SK-N-SH (cell line): Measurements from ENCODE around the gene PSMA3. TPM values are rescaled to one million over a fixed set of nuclear protein-coding genes. Genes with fewer than 3 reads are reported as not detected.
A peak's percentile ranks its signal among the peaks of the same experiment; 100 is the strongest.

Experiments
- CTCF ChIA-PET: fragments of 300-600, 350-600 bp; formaldehyde crosslinking; extraction: SDS; loops from one replicate; lab custom pipeline; 2021; lab: Yijun Ruan, JAX
- POLR2A ChIA-PET: fragments of 350-600 bp; sonication (Branson Sonifier 250); formaldehyde crosslinking; extraction: SDS; loops from one replicate; lab custom pipeline; 2020; ENCODE audit warnings: antibody characterized with exemption, inconsistent platforms; lab: Yijun Ruan, JAX
- DNase-seq: peaks from one replicate; pipeline ENCODE4 v3.0.0; 2012
- H2AFZ ChIP-seq: fragments of 200-600 bp; sonication (generic); 2 replicates; pipeline ENCODE4 v1.8.1; 2016; ENCODE audit warnings: antibody characterized with exemption, mild to moderate bottlenecking, low read depth
- H3F3A ChIP-seq: fragments of 200-600 bp; sonication (generic); replicated peaks from 2 replicates; pipeline ENCODE3; 2016; ENCODE audit warnings: antibody characterized with exemption, mild to moderate bottlenecking; ENCODE audit not compliant: insufficient read depth
- H3K27ac ChIP-seq, 2 experiments: fragments of 200-500 bp in 1 of 2; fragments of 200-600 bp in 1 of 2; sonication (Bioruptor generic) in 1 of 2; sonication (generic), shearing (Covaris generic) in 1 of 2; 2 replicates each; pipeline versions ENCODE4 v1.5.1 to v1.6.1; 2014 to 2016; ENCODE audit warnings: low read depth in 2 of 2, inconsistent platforms in 1 of 2, low read length in 1 of 2, mild to moderate bottlenecking in 1 of 2, mixed read lengths in 1 of 2
- H3K27me3 ChIP-seq: fragments of 200-600 bp; sonication (generic), shearing (Covaris generic); 2 replicates; pipeline ENCODE4 v1.6.1; 2016; ENCODE audit warnings: mixed run types; ENCODE audit not compliant: insufficient read depth
- H3K36me3 ChIP-seq, 2 experiments: fragments of 200-500 bp in 1 of 2; fragments of 200-600 bp in 1 of 2; sonication (Bioruptor generic) in 1 of 2; sonication (generic) in 1 of 2; replicated peaks in 1 of 2; 2 replicates each; pipeline versions ENCODE3 to v1.5.1; 2014 to 2016; ENCODE audit warnings: low read length in 1 of 2, mild to moderate bottlenecking in 1 of 2; ENCODE audit not compliant: insufficient read depth in 2 of 2, control insufficient read depth in 1 of 2
- H3K4me1 ChIP-seq, 2 experiments: fragments of 200-500 bp in 1 of 2; fragments of 200-600 bp in 1 of 2; sonication (Bioruptor generic) in 1 of 2; sonication (generic), shearing (Covaris generic) in 1 of 2; 2 replicates each; pipeline versions ENCODE4 v1.5.1 to v1.6.1; 2014 to 2016; ENCODE audit warnings: low read depth in 1 of 2, low read length in 1 of 2, mixed run types in 1 of 2; ENCODE audit not compliant: insufficient read depth in 2 of 2, control insufficient read depth in 1 of 2
- H3K4me2 ChIP-seq: fragments of 200-600 bp; sonication (generic), shearing (Covaris generic); 2 replicates; pipeline ENCODE4 v1.6.1; 2017; ENCODE audit warnings: mixed run types
- H3K4me3 ChIP-seq, 2 experiments: fragments of 200-500 bp in 1 of 2; fragments of 200-600 bp in 1 of 2; sonication (Bioruptor generic) in 1 of 2; sonication (generic), shearing (Covaris generic) in 1 of 2; 2 replicates each; pipeline versions ENCODE4 v1.5.1 to v1.8.1; 2014 to 2016; ENCODE audit warnings: low read depth in 2 of 2, inconsistent platforms in 1 of 2, low read length in 1 of 2, mild to moderate bottlenecking in 1 of 2, mixed read lengths in 1 of 2, moderate library complexity in 1 of 2
- H3K79me2 ChIP-seq: fragments of 200-600 bp; sonication (generic); 2 replicates; pipeline ENCODE4 v1.8.1; 2017; ENCODE audit warnings: mild to moderate bottlenecking; ENCODE audit not compliant: insufficient read depth
- H3K9ac ChIP-seq: fragments of 200-600 bp; sonication (generic); 2 replicates; pipeline ENCODE4 v1.6.1; 2017; ENCODE audit warnings: mixed run types
- H3K9me2 ChIP-seq: fragments of 200-600 bp; sonication (generic); 2 replicates; pipeline ENCODE4 v1.6.1; 2017; ENCODE audit warnings: mixed run types
- H3K9me3 ChIP-seq: fragments of 200-600 bp; sonication (generic); 2 replicates; pipeline ENCODE4 v1.6.1; 2017; ENCODE audit warnings: mixed run types, mild to moderate bottlenecking, moderate library complexity
- H4K20me1 ChIP-seq: fragments of 200-600 bp; sonication (generic); 2 replicates; pipeline ENCODE4 v1.6.1; 2017; ENCODE audit warnings: mild to moderate bottlenecking, mixed run types; ENCODE audit not compliant: insufficient read depth
- EP300 ChIP-seq, 2 experiments: IDR thresholded peaks; 2 replicates each; pipeline versions ENCODE4 v1.4.0 to v1.6.1; 2012; ENCODE audit warnings: borderline replicate concordance in 1 of 2, low read depth in 1 of 2, low read length in 1 of 2
- EZH2phosphoT487 ChIP-seq: fragments of 200-600 bp; sonication (generic); IDR thresholded peaks from 2 replicates; pipeline ENCODE4 v1.6.1; 2017; ENCODE audit warnings: low read depth, mixed run types, mild to moderate bottlenecking, antibody characterized with exemption, moderate library complexity, borderline replicate concordance
- FOXJ3 ChIP-seq: sonication (generic); formaldehyde crosslinking; IDR thresholded peaks from 2 replicates; pipeline ENCODE4 v1.5.1; 2020; ENCODE audit warnings: mild to moderate bottlenecking, missing genetic modification reagents
- GATA2 ChIP-seq: sonication (generic); formaldehyde crosslinking; IDR thresholded peaks from 2 replicates; pipeline ENCODE4 v1.5.0; 2020; ENCODE audit warnings: mild to moderate bottlenecking, missing genetic modification reagents
- JUND ChIP-seq: IDR thresholded peaks from 2 replicates; pipeline ENCODE4 v1.4.0; 2012
- MAX ChIP-seq: IDR thresholded peaks from 2 replicates; pipeline ENCODE4 v1.4.0; 2012; ENCODE audit warnings: low read depth
- MEF2A ChIP-seq: IDR thresholded peaks from 2 replicates; pipeline ENCODE4 v1.4.0; 2012; ENCODE audit warnings: low read depth, borderline replicate concordance
- PBX3 ChIP-seq: IDR thresholded peaks from 2 replicates; pipeline ENCODE4; 2012
- REST ChIP-seq: IDR thresholded peaks from 2 replicates; pipeline ENCODE4 v1.6.1; 2012; ENCODE audit warnings: mild to moderate bottlenecking, low read depth, low read length, moderate library complexity
- RFX5 ChIP-seq: IDR thresholded peaks from 2 replicates; pipeline ENCODE4 v1.6.1; 2012; ENCODE audit warnings: mild to moderate bottlenecking, improper control_type of control experiment, low read length
- TCF12 ChIP-seq: IDR thresholded peaks from 2 replicates; pipeline ENCODE4 v1.4.0; 2012
- WGBS: methylation state at CpG from one replicate; pipeline ENCODE4 v1.1.6; 2017; ENCODE audit warnings: low lambda C conversion rate; 5-methylcytosine and 5-hydroxymethylcytosine counted together
- polyA plus RNA-seq, 3 experiments: library from polyadenylated mRNA; depleted of rRNA; stranded (reverse); fragments of >200 nt; gene quantifications; 2 replicates each; pipeline ENCODE4 v1.2.3, GENCODE V29; 2012

PSMA3 gene
- polyA plus RNA-seq, 1 of the 3 experiments (the other 2 are of a cell fraction) = 203 TPM

- DNase-seq = no peak
- peaks cover 72 to 92% of the 10 kb centered on the region in 2 experiments for H3K36me3 ChIP-seq
- TF ChIP-seq MAX (no peak), RFX5 (no peak), EP300 (IDR thresholded peaks at IDR 0.05; ENCODE audit: borderline replicate concordance in 1 of 2, low read depth in 1 of 2, low read length in 1 of 2) (peak in 1 of 2 experiments; percentile 14; a peak in 1 of 4 replicates), FOXJ3 (no peak), TCF12 (peak; percentile 55), PBX3 (peak; percentile 31; the same call in 1 of the 2 replicates), JUND (no peak)
- TF ChIP-seq, all 33 proteins: peak for 3
- Histone ChIP-seq H4K20me1 (peaks cover 27% of the 10 kb centered on the region), H3F3A (peaks cover 9% of the 10 kb centered on the region), H3K9ac (no peak overlapping the region), H3K9me3 (no peaks in the 10 kb centered on the region), H2AFZ (no peak overlapping the region), H3K4me2 (no peak overlapping the region), H3K27ac (peak overlapping the region; percentile 34 to 83; a peak in 3 of 4 replicates), H3K4me3 (no peak overlapping the region), H3K79me2 (peaks cover 100% of the 10 kb centered on the region), H3K9me2 (no peaks in the 10 kb centered on the region), H3K27me3 (no peaks in the 10 kb centered on the region), H3K4me1 (peaks cover 3 to 9% of the 10 kb centered on the region in 2 experiments; a peak in 3 of 4 replicates)
- 47% methylated on average over 3 of the region's 3 CpGs for WGBS
- CTCF ChIA-PET = no interaction called here
- POLR2A ChIA-PET = no interaction called here
These were observed 43.6 kb downstream of the PSMA3 start for GRCh38 chr14:58288106-58288792.

GRCh38 chr14:58291646-58292045 lies 47.0 kb downstream of the PSMA3 start:
- peaks cover 57 to 90% of the 10 kb centered on the region in 2 experiments for H3K36me3 ChIP-seq

More at GRCh38 chr14:58291646-58292045, 47.0 kb downstream of the PSMA3 start:
- no peak overlapping the region for H2AFZ ChIP-seq
- no peak overlapping the region for H3K4me3 ChIP-seq
- no peaks in the 10 kb centered on the region for H3K9me3 ChIP-seq
- H3K4me2 ChIP-seq = no peak overlapping the region
- H3K27me3 ChIP-seq = no peaks in the 10 kb centered on the region
- no peaks in the 10 kb centered on the region for H3F3A ChIP-seq
- ChIA-PET CTCF (interaction anchor here (1.6 kb wide), 1 partner anchor 104 kb away, joined by 3 read pairs; the partner anchor contains the start of gene TOMM20L), POLR2A (no interaction called here)
- H3K79me2 ChIP-seq = peaks cover 100% of the 10 kb centered on the region
- no peak overlapping the region for H3K9ac ChIP-seq
- TF ChIP-seq GATA2 (CRISPR knock-in tag) (no peak), REST (no peak), MEF2A (no peak), EZH2phosphoT487 (no peak), JUND (no peak), TCF12 (no peak)
- no peaks in the 10 kb centered on the region for H3K9me2 ChIP-seq
- DNase-seq = no peak
- peaks cover 61% of the 10 kb centered on the region for H4K20me1 ChIP-seq
- no peak overlapping the region for H3K27ac ChIP-seq
- 80% methylated on average over 5 of the region's 5 CpGs for WGBS
- peaks cover 3 to 11% of the 10 kb centered on the region in 2 experiments; a peak in 3 of 4 replicates for H3K4me1 ChIP-seq
